DMS114 treated with DMSO at 0.1 percent for 48 hours (cell line): Measurements from ENCODE around the gene NXPH3.
"Not testable (repeated sequence)": the region's sequence is repeated elsewhere in the genome, so short reads cannot be mapped to it uniquely, and the experiment has no call there.

ENCODE experiments used
- DNase-seq: peaks from one replicate; lab custom pipeline; 2025; ENCODE audit not compliant: unreplicated experiment; lab: John Stamatoyannopoulos, UW

Gene NXPH3

DNA sequence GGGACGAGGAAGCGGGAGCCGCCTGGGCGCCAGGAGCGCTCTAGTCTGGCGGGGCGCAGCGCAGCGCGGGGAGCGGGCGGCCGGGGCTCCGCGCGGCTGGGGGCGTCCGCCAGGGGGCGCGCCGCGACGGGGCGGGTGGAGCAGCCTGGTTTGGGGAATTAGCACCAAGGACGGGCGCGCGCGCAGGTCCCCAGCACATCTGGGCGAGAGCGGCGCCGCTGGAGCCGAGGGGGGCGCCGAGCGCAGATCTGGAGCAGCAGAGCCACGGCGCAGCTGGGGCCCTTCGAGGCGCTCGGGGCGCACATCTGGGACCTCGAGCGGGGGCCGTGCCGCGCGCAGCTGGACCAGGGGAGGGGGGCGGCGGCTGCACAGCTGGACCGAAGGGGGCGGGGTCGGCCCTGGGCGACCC lies at the start of gene NXPH3:
TSS of gene NXPH3 (plus strand) at position 193 of the 409 bp plus-strand sequence. CDS start 349 bp downstream, outside the sequence.
- DNase-seq: no peak

DNA sequence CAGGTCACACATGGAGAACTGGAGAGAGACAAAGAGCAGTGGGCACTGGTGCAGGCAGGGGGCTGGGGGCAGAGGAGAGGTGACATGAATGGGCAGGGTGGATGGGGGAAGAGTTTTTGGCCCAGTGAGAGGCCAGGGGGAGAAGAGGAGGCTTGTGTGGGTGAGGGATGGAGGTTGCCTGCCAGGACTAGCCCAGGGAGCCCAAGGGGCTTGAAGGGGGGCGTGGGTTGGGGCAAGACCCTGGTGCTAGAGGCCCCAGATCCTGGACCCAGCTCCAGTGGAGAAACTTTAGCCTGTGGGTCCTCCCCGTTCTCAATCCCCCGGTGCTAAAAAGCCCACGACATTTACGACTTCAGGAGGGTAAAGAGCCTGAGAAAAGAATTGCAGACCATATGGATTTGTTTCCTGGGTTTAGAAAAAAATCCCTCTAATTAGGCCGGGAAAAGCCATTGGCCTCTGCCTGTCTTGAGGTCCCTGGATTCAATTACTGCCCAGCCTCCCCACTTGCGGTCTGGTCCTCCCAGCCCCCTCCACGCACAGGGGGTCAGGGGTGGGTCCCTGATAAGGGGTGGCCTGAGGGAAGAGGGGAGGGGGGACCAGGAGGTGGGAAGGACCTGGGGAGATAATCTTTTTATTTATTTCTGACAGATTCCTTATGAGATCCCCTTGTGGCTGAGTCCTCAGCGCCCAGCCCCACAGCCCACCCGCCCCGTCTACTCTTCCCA lies 47.6 kb upstream of the NXPH3 start:
- no peak for DNase-seq

DNA sequence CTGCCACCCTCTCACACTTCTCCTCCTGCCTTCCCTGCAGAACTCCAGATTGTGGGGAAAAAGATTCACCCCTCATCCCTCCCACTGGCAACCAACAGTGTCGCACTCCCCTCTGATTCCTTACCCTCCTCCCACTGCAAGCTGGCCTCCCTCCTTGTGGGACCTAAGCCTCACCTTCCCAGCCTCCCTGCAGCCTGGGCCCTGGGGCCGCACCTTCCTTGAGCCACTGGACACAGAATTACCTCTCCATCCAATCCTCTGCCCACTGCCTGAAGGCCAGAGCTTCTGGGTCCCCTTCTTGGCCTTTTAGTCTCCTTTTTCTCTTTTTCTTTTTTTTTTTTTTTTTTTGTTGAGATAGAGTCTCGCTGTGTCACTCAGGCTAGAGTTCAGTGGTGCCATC lies 46.7 kb upstream of the NXPH3 start:
- DNase-seq: no peak

DNA sequence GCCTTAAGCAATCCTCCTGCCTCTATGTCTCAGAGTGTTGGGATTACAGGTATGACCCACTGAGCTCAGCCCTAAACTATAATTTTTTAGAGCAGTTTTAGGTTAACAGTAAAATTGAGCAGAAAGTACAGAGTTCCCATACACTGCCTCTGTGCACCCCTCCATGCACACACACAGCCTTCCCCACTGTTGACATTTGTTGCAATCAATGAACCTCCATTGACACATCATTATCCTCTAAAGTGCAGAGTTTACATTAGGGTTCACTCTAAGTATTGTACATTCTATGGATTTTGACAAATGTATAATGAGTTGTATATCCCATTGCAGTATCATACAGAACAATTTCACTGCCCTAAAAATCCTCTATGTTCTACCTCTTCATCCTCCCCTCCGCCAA lies 45.6 kb upstream of the NXPH3 start:
- DNase-seq: no peak

DNA sequence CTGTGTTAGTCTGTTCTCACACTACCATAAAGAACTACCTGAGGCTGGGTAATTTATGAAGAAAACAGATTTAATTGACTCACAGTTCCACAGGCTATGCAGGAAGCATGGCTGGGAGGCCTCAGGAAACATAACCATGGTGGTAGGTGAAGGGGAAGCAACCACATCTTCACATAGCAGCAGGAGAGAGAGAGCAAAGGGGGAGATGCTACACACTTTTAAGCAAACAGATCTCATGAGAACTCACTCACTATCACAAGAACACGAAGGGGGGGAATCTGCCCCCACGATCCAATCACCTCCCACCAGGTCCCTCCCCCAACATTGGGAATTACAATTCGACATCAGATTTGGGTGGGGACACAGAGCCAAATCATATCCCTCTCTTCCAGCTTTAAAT lies 31.8 kb upstream of the NXPH3 start:
- no peak for DNase-seq

DNA sequence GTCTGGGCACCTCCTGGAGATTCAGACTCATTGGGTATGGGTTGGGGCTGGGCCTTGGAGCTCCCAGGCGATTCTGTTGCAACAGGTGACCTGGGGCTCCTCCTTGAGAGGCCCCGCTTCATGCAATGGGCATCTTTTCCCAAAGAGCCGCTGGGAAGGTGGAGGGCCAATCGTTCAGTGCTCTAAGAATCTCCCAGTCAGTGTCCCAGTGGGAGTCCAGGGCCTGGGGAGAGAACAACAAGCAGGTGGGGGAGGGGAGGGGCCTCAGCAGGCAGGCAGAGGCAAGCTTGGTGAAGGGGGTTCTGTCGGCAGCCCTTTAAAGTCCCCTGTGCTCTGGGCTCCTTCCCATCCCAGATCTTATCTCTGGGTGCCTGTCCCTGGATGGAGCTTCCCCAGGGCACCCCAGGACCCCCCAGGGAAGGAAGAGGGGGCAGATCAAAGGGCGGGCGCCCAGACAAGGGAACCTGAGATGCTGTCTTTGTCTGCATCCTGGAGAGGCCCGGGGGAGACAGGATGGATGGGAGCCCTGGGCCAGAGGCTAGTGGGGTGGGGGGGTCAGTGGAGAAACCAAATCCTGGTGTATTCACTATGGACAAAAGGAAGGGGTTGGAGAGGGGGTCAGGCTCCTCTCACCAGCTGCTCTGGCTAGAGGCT lies 30.5 kb upstream of the NXPH3 start:
- no peak for DNase-seq

DNA sequence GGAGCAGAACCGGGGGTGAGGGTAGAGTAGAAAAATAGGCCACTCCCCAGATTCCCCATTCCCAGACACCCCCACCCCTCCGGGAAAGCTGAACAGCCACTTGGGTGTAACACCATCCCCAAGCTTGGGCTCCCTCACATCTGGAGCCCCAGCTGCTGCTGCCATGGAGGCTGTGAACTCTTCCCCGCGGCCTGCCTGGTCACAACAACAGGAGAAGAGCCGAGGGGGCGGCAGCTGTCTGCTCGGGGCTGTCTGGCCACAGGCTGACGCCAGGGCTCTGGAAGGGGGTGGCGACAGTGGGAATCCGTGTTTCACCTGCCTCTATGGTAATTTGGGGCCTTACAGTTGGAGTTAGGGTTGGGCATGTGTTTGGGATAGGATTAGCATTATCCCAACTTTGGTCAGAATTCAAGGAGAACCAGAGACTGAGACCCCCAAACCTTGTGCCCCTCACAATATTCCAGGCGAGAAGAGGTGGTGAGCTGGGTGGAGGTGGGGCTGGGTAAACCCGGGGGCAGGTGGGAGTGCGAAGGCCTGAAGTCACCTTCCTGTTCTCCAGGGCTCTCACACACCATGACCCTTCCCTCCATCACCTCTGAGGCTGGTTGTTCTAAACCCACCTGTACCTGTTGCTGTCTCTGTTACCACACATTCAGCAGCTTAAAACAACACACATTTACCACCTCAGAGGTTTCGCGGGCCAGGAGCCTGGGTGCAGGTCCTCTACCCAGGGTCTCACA lies 29.7 kb upstream of the NXPH3 start:
- no peak for DNase-seq

DNA sequence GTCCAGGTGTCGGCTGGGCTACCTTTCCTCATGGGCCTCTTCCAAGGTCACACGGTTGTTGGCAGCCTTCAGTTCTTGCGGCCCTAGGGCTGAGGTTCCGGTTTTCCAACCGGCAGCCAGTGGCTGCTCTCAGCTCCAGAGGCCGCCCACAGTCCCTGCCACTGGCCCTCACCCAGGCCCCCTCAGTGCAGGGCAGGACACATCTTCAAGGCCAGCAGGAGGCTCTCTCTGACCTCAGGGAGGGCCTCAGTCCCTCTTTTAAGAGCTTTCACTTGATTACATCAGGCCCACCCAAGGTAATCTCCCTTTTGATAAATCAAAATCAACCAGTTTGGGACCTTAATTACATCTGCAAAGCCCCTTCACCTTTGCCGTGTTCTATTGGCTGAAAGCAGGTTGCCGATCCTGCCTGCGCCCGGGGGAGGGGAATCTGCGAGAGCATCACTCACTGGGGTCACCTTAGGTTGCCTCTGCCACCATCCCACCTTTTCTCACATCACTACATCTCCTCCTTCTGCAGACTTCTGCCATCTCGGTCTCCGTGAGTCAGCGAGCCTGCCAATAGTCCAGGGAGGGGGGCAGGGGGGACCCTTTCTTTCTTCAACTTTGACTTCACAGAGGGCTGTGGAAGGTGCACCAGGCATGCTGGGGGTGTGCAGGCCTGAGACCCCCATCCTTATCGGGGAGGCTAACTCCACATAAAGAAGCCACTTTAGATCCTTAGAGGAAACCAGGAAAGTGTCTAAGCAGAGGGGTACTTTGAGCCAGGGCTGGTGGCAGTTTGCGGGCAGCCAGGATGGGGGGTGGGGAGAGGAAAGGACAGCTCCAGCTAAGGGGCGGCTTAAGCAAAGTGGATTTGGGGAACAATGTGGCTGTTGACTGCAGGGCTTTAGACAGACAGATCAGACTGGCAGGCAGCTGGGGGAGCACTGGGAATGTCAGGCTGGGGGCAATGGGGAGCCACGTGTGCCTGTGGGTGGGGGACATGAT lies 28.8 kb upstream of the NXPH3 start:
- DNase-seq: no peak

DNA sequence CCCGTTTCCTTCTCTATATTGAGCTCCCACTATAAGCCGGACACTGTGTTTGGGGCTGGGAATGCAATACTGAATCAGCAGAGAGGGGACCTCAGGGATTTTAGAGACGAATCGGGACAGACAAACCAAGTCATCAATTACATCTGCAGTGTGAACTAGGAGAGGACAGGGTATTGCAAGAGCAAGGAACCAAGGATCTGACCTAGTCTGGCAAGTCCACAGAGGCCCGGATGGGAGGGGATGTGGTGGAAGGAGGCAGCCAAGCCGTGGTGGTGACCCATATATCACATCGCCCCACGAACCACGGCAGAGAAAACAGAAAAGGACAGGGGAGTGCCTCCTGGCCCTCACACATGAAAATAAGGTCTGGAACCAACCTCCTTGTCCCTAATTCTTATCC lies 28.1 kb upstream of the NXPH3 start:
- DNase-seq: no peak

DNA sequence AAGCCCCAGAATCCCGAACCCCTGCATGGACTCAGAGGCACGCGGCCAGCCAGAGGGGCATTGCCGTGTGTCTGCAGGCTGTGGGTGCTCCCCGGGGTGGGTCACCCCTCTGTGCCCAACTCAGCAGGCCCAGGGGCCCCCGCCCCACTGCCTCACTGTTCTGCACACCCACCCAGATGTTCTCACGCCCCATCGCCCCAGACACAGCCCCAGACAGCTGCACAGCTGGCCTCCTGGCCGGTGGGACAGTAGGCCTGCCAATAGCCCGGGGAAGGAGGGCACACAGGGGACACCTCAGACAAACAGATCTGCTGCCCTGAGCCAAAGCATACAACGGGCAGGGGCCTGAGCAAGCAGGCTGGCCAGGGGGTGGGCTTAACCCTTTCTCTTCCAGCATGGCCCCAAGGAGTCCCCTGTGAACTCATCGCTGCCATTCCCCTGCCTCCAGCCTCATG lies 27.6 kb upstream of the NXPH3 start:
- DNase-seq: no peak

DNA sequence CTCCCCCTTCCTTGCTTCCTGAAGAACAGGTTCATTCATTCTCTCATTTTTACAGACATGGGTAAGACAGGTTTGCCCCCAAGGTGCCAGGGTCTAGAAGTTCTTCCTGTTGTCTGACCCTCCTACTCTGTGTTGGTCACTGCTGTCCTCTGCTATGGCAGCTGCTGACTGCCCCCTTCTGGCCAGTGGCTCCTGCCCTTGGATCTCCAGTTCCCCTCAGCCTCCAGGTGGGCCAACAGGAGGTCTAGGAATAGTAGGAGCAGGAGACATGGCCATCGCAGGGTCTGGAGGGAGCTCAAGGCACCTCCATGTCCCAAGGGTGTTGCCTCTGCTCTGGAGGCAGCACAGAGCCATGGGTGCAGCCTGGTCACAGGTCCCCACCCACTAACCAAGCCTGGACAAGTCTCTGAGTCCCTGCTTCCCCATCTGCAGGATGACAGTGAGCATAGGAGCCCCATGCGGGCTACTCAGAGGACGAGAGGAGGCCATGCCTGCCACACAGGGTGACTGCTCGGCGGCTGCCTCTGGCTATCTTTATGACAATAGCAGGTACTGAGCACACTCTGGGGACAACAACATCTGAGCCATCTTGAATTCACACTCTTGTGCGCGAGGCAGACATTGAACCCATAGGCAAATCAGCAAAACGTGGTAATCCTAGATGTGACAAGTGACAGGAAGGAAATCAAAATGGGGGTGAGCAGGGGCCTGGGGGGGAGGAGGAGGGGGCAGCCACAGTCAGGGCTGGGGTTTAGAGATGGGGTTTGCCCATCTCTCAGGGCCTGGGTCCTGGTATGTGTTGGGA lies 27.0 kb upstream of the NXPH3 start:
- peak; percentile 25 for DNase-seq

DNA sequence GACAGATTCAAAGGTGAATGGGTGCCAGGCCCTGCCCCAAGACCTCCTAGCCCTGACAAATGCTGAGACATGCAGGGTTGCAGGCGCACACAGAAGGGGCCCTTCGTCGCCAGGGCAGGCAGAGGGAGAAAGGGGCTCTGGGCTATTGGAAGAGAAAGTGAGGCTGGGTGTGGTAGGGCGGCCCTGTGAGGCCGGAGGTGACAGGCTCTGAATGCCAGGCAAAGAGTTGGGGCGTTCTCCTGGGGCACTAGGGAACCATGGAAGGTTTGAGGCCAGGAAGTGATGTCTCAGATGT lies 26.4 kb upstream of the NXPH3 start:
- no peak for DNase-seq

DNA sequence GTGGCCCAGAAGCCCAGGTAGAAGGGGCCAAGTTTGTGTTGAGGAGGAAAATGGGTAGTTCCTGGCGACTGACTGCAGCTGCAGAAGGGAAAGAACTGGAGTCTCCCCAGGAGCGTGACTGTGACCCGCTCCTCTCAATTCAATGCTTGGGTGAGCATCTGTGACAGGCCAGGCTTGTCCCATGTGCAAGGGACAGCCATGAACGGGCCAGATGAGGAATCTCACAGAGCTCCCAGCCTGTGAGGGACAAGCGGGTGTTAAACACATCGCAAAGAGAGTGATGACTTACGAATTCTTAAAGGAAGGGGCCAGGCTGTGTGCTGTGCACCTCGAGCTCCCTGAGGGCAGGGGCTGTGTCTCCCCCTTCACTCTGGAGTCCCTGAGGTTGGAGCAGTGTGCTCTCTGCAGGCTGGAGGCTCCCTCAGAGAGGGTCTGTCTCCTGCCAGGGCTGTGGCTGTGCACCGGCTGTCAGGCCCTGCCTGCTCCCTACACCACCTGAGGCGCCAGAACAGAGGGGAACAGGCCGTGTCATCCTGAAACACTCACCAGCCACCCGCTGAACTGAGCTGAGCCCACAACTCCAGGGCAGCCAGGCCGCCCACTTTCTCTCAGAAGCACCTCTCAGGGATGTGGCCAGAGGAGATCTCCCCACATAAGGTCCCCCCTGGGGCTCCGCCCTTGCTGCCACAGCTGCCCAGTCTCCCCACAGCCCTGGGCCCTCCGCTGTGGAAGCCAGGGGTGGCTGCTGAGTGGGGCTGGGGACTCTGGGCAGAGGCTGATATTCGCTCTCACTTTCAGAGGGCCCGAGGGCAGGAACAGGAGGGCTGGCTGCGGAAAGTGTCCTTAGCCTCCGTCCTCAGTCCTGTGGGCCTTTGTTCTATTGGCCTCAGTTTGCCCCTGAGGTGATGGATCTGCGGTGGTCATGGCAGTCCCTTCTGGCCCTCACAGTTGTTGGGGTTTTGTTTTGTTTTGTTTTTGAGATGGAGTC lies 25.7 kb upstream of the NXPH3 start:
- DNase-seq: no peak

DNA sequence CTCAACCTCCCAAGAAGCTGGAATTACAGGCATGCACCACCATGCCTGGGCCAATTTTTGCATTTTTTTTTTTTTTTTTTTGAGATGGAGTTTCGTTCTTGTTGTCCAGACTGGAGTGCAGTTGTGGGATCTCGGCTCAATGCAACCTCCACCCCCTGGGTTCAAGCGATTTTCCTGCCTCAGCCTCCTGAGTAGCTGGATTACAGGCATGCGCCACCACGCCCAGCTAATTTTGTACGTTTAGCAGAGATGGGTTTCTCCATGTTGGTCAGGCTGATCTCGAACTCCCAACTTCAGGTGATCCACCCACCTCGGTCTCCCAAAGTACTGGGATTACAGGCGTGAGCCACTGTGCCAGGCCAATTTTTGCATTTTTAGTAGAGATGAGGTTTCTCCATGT lies 24.9 kb upstream of the NXPH3 start:
- not testable (repeated sequence) for DNase-seq

DNA sequence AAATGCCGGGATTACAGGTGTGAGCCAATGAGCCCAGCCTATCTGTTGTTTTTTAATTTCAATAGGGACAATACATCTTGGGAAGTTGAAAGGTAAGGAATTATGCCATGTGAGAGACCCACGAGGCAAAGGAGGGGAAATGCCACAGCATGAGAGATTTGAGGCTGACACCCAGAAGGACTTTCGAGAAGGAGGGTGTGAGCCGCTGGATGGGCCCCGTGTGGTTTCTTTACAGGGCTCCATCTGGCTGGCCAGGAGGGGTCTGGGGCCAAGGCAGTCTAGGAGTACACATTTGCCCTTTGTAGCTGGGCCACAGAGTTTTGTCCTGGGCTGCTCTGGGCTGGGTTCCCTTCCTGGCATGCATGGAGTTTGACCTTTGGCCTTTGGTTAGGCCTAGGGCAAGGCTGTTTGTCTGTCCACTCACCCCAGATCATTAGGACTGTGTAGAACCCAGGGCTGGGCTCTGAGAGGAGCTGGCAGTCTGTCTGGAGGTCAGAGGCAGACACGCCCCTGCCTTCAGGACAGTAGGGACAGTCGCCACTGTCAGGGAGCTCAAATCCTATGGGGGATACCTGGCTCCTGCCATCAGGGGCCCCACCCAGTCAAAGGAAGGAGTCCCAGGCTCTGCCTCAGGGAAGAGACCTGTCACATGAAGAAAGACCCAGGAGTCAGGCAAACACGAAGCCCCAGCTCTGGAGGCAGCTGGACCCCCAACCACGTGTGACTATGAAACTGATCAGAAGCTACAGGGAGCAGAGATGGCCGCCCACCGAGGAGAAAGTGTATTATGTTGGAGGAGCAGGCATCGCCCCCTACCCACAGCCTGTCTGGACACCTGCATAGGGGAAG lies 24.2 kb upstream of the NXPH3 start:
- DNase-seq: no peak

DNA sequence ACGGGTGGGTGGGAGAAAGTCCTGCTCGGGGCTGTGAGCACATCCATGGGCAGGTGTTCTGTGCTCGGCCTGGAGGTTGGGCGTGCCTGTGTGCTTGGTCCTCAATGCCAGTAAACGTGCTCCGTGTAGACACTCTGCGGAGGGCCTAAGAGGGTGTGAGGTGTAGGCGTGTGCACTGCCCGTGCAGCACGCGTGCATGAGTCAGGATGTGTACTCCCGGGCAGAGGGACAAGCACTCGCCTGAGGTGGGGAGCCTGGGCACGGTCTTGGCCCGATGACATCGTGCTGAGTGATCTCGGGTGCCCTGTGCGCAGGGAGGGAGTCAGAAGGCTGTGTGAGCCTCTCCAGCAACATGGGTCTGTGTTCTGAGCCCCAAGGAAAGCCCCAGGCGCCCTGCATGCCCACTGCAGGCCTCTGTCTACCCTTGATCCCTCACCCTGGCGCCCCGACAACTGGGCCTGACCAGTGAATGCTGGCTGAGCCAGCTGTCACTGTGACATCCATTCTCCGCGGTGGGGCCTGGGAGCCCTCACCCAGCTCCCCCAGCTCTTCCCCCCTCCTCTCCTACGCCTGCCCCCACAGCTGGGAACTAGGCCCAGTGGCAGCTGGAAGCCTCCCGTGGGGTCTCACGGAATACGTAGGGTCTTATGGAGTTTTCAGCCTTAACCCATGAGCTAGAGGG lies 23.5 kb upstream of the NXPH3 start:
- no peak for DNase-seq

DNA sequence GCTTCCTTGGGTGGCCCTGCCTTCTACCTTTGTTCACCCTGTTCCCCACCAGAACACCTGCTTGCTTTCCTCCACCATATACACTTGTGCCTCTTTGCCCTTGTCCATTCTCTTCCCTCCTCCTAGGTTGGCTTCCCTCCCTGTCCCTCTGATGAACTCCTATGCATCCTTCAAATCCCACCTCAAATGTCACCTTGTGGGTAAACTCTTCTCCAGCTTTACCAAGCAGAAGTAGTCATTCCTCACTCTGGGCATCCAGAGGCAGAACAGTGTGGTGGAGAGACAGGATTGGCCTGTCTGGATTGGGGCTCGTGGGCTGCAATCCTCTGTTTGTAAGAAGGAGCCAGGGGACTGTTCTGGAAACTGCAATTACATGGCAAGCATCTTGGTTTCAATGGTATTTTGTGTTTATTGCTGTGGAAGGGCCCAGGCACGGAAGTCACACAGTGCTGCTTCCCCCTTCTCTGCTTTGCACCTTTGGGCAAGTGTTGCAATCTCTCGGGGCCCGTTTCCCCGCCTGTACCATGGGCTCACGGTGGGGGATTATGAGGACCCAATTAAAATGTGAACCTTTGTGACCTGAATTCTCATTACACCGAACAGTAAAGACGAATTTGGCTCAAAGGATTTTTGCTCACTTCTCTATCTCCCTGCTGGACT lies 21.9 kb upstream of the NXPH3 start:
- DNase-seq: no peak
